SK-MEL-5 (cell line): Measurements from ENCODE around the gene S100A9. TPM values are rescaled to one million over a fixed set of nuclear protein-coding genes. Genes with fewer than 3 reads are reported as not detected.
A peak's percentile ranks its signal among the peaks of the same experiment; 100 is the strongest.
"Not testable (repeated sequence)": the region's sequence is repeated elsewhere in the genome, so short reads cannot be mapped to it uniquely, and the experiment has no call there.

ENCODE experiments used
- DNase-seq: peaks from one replicate; pipeline ENCODE4 v3.0.0-alpha.2; 2016; ENCODE audit warnings: low read depth, low spot score
- in situ Hi-C: cut with HindIII; loops from 2 replicates; pipeline ENCODE4 v1.10.0; 2016; ENCODE audit warnings: low sequenced_read_pairs, high pct_unique_total_duplicates, low pct_unique_long_range_greater_than_20kb
- polyA plus RNA-seq, 2 experiments: library from polyadenylated mRNA; depleted of rRNA; stranded (reverse); fragments of >200 nt; gene quantifications; 2 replicates each; pipeline ENCODE4 v1.2.3, GENCODE V29; 2015
- total RNA-seq: library from RNA; depleted of rRNA; stranded (reverse); fragments of >200 nt; shearing (Covaris generic); gene quantifications from 2 replicates; pipeline ENCODE4 v1.2.3, GENCODE V29; 2014; rRNA removed

S100A9 gene
- total RNA-seq: not detected in 2 replicates
- 0.52 and 2.3 TPM in 2 replicates for polyA plus RNA-seq (2015; cell fraction: cytosol; rRNA removed)
- not detected in 2 replicates for polyA plus RNA-seq (2015; cell fraction: nucleus; rRNA removed)

DNA sequence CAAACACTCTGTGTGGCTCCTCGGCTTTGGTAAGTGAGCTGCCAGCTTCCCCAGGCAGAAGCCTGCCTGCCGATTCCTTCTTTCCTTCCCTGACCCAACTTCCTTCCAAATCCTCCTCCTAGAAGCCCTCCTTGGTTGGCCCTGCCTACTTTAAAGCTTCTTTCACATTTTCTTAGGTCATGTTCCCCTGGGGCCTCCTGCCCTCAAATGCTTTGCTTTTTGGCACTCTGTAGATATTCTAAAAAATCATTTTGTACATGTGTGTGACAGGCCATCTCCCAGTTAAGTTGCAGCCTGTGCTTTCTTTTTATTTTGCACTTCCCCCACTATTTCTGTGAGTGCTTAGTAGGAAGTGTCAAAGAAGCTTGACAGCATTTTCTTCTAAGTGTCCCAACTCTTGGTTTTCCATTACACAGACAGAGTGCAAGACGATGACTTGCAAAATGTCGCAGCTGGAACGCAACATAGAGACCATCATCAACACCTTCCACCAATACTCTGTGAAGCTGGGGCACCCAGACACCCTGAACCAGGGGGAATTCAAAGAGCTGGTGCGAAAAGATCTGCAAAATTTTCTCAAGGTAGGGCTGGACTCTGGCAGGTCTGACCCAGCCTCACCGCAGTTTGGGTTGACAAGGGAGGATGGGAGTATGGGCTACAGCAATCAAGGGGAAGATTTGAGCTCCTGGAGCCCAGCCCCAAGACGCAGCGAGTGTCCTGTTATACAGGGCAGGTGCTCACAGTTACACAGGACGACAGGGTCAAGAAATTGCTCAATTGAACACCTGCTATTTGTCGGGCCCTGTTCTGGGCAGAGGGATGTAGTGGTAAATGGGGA lies at the start of gene S100A9:
Gene S100A9, plus strand, starts transcription at position 2 of the 838 bp plus-strand sequence. Its CDS starts 430 bp downstream, at position 432.
- DNase-seq: no peak
- in situ Hi-C loops: no loop called here

DNA sequence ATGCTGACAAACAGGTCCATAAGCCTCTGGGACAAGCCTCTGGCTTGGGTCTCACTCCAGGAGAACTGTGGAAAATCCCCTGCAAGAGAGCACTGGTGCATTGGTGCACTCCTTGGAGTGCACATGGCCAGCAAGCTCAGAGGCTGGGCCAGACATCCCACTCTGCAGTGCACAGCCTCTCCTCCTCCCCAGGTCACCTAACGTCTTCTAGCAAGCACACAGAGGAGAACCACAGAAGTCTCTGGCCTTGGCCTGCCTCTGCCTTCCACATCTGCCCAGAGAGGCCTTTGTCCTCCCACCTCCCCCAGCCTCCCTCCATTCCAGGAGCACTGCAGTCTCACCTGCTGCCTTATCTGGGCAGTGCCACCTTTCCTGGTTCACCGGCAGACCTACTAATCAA lies 49.1 kb upstream of the S100A9 start:
- DNase-seq: no peak
- in situ Hi-C loops: no loop called here

DNA sequence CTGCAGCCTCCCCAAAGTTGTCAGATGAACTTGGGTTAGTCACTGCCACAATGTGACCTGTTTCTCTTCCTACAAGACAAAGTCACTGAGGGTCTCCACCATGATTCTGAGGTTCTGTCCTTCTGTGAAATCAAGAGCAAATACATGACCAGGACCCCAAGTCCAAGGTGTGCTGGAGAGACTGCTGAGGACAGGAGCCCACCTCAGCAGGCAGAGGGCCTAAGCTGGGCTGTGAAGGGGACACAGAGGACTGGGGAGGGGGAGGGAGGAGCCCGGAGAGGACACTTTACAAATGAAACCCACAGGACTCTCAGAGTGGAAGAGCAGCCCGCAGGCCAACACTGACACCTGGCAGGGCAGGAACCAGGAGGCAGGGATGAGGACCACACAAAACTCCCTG lies 48.2 kb upstream of the S100A9 start:
- in situ Hi-C loops: no loop called here
- DNase-seq: no peak

DNA sequence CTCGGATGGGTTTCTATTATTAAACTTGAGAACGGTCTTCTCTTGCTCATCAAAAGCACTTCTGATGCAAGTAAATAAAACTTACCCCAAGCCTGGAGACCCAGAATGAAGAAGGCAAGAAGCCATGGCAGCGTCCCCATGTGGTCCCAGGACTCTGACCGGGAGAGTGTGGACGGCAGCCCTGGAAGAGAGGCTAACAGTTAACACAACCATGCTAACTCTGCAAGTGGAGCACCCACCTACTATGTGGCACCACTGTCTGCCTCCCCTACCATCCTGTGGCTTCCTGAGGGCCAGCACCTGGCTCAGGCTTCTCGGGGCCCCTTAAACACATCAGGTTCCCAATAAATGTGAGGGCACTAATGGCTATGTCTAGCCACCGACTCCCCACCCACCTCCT lies 47.1 kb upstream of the S100A9 start:
- DNase-seq: no peak
- in situ Hi-C loops: no loop called here

DNA sequence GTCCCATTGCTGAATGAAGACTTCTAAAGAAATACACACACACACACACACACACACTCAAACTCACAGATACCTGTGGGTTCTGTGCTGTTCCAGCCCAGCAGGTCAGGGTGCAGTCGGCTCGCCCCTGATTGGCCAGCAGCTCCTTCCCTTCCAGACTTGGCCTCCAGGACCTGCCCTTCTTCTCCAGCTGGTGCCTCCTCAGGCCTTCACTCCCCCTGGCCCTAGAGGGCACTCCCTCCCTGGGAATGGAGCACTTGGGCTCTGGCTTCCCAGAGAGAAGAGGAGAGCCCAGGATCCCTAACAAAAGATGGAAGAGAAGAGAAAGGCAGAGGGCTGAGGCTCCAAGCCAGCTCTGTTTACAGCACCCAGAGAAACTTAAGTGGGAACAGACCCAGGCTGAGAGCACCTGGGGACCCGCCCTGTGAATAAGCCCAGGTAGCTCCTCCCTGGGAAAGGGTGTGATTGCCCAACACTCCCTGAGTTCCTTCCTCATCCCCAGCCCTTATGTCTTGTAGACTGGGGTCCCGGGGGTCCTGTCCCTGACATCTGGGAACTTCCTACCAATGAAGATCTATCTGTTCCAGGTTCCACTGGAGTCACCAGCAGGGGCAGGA lies 45.0 kb upstream of the S100A9 start, which contains the start of gene PGLYRP3:
Gene PGLYRP3, minus strand, starts transcription at position 383 of the 617 bp plus-strand sequence. CDS start 2,287 bp downstream, outside the sequence.
- peak; percentile 23 for DNase-seq
- in situ Hi-C loops: no loop called here

DNA sequence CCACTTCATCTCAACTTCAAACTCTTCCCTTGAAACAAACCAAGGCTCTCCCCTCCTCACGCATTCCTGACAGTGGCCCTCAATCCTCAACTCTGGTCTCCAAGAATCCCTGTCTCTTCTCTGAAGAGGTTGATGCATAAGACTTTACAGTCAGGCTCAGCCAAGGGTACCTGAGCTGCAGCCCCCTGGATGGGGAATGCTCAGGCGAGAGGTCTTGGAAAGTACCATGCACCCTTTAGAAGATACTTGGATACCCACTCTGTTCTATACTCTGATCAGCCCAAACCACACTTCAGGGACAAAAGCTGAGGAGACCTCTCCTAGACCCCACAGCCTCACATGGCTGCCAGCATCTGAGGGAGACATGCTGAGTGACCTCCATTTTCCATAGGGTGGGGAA lies 44.4 kb upstream of the S100A9 start:
- in situ Hi-C loops: no loop called here
- no peak for DNase-seq

DNA sequence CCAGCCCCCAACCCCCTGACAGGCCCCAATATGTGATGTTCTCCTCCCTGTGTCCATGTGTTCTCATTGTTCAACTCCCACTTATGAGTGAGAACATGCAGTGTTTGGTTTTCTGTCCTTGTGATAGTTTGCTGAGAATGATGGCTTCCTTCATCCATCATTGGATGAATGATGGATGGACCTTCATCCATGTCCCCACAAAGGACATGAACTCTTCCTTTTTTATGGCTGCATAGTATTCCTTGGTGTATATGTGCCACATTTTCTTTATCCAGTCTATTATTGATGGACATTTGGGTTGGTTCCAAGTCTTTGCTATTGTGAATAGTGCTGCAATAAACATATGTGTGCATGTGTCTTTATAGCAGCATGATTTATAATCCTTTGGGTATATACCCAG lies 43.3 kb upstream of the S100A9 start:
- in situ Hi-C loops: not testable (repeated sequence)

DNA sequence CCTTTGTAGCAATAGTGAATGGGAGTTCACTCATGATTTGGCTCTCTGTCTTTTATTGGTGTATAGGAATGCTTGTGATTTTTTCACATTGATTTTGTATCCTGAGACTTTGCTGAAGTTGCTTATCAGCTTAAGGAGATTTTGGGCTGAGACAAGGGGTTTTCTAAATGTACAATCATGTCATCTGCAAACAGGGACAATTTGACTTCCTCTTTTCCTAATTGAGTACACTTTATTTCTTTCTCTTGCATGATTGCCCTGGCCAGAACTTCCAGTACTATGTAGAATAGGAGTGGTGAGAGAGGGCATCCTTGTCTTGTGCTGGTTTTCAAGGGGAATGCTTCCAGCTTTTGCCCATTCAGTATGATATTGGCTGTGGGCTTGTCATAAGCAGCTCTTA lies 41.6 kb upstream of the S100A9 start:
- in situ Hi-C loops, DNase-seq: not testable (repeated sequence)

More for the DNA sequence above, 43.3 kb upstream of the S100A9 start:
- DNase-seq: not testable (repeated sequence)

DNA sequence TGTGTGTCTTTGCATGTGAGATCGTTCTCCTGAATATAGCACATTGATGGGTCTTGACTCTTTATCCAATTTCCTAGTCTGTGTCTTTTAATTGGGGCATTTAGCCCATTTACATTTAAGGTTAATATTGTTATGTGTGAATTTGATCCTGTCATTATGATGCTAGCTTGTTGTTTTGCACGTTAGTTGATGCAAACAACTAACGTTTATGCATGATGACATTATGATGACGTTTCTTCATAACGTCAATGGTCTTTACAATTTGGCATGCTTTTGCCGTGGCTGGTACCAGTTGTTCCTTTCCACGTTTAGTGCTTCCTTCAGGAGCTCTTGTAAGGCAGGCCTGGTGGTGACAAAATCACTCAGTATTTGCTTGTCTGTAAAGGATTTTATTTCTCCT lies 39.5 kb upstream of the S100A9 start:
- in situ Hi-C loops: not testable (repeated sequence)

DNA sequence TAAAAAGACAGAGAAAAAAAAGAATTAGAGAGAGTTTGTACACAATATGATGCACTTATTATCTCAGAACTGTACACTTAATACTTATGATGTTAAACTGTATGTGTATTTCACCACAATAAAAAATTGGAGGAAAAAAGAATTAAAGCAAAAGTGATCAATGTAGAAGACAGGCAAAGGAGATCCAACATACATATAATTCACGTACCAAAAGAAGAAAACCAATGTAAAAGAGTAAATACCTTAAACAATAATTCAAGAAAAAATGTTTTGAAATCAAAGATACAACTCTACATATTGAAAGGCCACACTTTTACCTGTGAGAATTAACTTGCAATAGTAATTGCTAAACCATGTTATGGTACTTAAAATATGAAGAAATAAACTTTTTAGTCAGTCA lies 35.1 kb upstream of the S100A9 start:
- in situ Hi-C loops: no loop called here
- DNase-seq: no peak

More for the DNA sequence above, 39.5 kb upstream of the S100A9 start:
- not testable (repeated sequence) for DNase-seq

DNA sequence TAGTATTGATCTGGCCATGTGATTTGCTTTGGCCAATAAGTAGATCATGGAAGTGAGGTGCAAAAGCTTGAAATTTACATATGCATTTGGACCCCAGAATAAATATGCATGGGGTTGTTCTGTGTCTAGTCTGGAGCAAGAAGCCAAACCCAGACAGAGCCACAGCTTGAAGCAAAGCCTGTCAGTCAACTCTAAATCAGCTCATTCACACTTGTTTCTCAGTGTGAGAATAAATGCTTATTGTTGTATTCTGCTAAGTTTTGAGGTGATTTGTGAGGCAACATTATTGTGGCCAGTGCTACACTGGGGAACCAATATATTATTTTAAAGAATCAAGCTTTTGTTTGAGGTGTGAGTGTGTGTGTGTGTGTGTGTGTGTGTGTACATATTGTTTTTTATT lies 32.7 kb upstream of the S100A9 start:
- no peak for DNase-seq
- in situ Hi-C loops: no loop called here

DNA sequence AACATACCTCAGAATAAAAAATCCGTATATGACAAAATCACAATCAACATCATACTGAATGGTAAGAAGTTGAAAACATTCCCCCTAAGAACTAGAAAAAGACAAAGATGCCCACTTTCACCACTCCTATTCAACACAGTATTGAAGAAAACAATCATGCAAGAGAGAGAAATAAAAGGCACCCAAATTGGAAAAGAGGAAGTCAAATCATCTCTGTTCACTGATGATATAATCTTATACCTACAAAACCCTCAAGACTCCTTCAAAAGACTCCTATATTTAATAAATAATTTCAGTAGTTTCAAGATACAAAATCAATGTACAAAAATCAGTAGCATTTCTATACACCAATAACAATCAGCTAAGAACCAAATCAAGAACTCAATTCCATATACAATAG lies 23.8 kb upstream of the S100A9 start:
- no peak for DNase-seq
- in situ Hi-C loops: no loop called here

DNA sequence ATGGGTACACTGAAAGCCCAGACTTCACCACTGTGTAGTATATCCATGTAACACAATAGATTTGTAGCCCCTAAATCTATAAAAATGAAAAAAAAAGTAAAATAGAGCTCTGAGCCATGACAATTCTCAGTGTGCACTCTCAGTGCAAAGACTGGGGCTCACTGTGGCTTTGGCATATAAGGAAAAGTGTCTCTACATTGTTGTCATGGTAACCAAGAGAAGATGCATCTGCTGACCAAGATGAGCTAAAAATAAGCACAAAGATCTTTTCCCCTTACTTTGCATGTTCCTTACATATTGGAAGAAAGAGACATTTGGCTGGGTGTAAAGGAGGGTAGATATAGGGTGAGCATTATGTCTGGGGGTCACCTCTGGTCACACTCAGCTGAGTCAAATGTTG lies 21.0 kb upstream of the S100A9 start:
- in situ Hi-C loops: no loop called here
- DNase-seq: no peak

DNA sequence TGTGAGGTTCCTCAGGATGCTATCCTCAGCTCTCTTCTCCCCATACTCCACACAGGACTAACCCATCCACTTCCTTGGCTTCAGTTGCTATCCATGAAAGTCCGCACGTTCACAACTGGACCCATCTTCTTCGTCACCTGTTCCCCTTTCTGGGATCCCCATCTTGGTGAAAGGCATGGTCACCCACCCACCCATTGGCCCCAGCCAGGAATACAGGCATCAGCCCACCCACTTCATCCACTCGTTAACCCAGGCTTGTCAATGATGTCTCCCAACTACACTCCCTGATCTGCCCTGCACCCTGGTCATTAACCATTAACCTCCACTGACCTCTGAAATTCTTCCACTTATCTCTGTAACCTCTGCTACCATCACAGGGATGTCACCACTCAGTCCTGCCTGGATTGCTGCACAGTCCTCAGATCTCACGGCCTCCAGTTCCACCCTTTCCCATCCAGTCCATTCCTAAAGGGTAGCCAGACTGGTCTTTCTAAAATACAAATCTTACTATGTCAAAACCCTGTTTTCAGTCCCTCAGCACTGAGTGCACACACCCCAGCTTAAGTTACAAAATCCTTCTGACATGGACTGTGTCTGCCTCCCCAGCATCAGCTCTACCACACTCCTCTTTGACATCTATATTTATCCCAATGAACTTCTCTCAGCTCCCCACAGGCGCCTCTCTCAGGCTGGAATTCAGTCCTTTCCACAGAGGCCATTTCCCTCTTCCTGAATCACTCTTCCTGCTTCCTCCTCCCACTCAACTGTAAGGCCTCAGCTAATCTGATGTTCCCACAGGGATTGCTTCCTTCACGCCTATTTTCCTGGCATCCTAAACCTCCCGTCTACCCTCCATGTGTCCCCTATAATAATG lies 19.4 kb upstream of the S100A9 start:
- in situ Hi-C loops: no loop called here
- DNase-seq: no peak

DNA sequence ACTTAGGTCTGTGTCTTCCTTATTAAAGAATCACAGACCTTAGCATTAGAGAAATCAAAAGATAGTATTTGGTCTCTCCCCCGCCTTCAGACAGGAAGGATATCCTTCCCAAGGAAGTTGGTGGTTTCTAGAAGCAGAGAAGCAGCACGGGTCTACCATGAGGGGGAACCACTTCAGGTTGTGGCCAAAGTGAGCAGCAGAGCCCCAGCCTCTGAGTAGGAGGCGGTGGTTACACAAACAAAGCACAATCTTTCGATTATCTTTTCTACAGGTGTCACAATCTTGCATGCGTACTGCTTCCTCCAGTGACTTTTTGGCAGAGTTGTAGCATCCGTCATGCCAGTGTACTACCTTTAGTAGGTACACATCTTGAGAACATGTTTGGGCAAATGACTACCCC lies 17.9 kb upstream of the S100A9 start:
- in situ Hi-C loops: no loop called here
- DNase-seq: no peak

DNA sequence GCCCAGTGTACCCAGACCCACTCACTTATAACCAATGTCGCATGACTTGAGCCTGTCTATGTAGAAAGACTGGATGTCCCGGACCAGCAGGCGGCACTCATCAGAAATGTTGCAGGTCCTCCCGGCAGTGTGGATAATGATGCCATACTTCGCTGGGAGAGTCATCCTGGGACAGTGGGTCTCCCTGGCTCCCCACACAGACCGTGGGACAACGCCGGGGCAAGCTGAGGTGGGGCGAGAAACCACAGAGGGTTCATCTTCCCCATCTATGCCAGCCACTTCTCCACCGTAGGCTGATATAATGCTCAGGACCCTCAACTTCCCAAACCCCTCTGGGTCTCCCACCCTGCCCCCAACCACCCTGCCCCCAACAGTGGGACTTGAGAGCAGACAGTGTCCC lies 17.3 kb upstream of the S100A9 start:
- DNase-seq: no peak
- in situ Hi-C loops: no loop called here

DNA sequence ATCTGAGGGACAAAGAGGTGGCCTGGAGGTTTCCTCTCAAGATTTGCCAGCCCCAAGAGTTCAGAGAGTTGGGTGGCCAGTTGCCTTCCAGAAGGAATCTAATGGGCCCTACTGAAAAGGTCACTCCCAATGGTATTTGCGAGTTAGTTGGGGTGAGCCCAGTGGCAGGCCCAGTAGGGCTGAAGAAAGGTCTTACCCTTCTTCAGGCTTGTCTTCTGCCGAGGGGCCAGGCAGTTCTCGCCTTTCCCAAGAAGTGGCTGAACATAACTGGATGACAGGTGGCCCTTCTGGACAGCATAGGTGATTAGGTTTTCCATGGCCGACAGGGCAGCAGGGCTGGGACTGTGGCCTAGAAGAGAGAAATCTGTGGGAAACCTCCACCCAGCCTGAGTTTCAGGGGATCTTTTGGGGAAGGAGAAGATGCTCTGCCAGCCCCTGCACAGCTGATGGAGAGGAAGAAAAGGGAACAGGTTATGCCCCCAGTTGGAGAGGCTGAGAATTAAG lies 16.2 kb upstream of the S100A9 start:
- in situ Hi-C loops: no loop called here

DNA sequence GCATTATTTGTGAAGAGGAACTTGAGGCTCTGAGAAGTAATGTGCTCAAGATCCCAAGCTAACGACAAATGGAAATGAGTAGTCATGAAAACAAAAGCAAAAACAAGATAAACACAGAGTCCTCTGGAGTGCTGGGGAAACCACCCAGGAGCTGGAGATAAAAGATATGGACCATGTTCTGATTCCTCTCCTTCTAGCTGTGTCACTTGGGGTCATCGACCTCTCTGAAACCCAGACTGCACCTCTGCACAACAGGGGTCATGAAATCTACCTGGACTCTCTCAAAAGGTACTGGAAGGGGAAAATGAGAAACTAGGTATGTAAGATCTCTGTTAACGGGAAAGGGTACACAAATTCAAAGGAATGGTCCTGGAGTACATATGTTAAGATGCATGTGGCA lies 15.5 kb upstream of the S100A9 start:
- DNase-seq: no peak
- in situ Hi-C loops: no loop called here

More for the DNA sequence above, 16.2 kb upstream of the S100A9 start:
- DNase-seq: no peak
